Fibroblast of gingiva (primary cell): Measurements from ENCODE around the gene RGL1.
A peak's percentile ranks its signal among the peaks of the same experiment; 100 is the strongest.
"Not testable (repeated sequence)": the region's sequence is repeated elsewhere in the genome, so short reads cannot be mapped to it uniquely, and the experiment has no call there.

Experiments used
- DNase-seq: peaks from one replicate; pipeline ENCODE4 v3.0.0-alpha.2; 2011; ENCODE audit warnings: low read depth

Gene RGL1

DNA sequence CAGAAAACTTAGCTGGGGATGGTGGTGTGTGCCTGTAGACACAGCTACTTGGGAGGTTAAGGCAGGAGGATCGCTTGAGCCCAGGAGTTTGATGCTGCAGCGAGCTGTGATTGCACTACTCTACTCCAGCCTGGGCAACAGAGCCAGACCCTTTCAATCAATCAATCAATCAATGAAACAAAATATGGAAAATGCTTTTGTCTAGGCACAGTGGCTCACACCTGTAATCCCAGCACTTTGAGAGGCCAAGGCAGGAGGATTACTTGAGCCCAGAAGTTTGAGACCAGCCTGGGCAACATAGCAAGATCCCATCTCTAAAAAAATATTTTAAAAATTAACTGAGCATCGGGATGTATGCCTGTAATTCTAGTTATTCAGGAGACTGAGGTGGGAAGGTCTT lies 19.0 kb upstream of the RGL1 start:
- not testable (repeated sequence) for DNase-seq

DNA sequence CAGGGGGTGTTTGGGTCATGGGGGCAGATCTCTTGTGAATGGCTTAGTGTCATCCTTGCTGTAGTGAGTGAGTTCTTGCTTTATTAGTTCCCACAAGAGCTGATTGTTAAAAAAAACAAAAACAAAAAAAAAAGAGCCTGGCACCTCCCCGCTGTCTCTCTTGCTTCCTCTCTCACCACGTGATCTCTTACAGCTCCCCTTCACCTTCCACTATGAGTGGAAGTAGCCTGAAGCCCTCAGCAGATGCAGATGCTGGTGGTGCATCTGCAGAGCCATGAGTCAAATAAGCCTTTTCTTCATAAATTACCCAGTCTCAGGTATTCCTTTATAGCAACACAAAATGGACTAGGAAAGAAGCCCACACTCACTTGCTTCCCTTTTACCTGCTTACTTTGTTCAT lies 17.2 kb upstream of the RGL1 start:
- DNase-seq: no peak

DNA sequence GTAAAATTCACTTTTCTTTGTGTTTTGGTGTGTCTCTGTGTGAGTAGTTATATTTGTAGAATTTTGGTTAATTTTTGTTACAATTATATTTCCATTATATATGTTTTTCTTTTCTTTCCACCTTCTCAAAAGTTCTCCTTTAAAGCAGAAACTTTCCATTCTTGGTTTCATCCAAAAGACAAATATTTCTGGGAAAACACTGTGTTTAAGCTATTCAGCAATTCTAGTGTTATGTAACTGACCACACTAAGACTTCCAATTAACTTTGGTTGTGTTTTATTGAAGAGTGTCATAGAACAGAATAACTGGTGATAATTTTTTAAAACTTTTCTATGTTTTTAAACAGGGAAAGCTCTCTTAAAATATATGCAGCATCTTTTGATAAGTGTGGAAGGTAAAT lies 13.6 kb upstream of the RGL1 start:
- DNase-seq: no peak

DNA sequence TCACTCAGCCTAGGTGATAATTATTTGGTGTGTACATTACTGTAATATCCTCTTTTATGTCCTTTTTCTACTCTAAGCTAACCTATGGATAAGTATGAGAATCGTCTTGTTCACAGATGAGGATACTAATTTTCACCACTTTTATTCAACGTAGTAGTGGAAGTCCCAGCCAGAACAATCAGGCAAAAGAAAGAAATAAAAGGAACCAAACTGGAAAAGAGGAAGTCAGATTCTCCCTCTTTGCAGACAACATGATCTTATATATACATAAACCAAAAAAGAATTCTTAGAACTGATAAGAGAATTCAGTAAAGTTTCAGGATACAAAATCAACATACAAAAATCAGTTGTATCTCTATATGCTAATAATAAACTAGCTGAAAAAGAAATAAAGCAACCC lies 12.6 kb upstream of the RGL1 start:
- no peak for DNase-seq

DNA sequence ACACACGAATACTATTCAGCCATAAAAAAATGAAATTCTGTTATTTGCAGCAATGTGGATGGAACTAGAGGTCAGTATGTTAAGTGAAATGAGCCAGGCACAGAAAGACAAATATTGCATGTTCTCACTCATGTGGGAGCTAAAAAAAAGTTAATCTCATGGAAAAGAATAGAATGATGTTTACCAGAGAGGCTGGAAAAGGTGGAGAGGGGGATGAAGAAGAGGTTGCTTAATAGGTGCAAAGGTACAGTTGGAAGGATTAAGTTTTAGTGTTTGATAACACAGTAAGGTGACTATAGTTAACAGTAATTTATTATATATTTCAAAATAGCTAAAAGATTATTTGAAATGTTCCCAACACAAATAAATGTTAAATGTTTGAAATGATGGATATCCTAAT lies 10.8 kb upstream of the RGL1 start:
- no peak for DNase-seq

GRCh38 chr1:183800449-183800848 lies 4.5 kb upstream of the RGL1 start:
- DNase-seq: no peak

DNA sequence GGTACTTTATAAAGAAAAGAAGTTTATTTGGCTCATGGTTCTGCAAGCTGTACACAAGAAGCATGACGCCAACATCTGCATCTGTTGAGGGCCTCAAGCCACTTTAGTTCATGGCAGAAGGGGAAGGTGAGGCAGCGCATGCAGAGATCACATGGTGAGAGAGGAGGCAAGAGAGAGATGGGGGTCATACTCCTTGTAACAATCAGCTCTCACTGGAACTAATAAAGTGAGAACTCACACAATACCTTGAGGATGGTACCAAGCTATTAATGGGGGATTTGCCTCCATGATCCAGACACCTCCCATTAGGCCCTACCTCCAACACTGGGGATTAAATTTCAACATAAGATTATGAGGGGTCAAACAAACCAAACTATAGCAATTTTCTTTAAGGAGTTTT lies 3.3 kb upstream of the RGL1 start:
- DNase-seq: no peak

GRCh38 chr1:183804387-183804786 lies 533 bp upstream of the RGL1 start:
- DNase-seq: no peak

DNA sequence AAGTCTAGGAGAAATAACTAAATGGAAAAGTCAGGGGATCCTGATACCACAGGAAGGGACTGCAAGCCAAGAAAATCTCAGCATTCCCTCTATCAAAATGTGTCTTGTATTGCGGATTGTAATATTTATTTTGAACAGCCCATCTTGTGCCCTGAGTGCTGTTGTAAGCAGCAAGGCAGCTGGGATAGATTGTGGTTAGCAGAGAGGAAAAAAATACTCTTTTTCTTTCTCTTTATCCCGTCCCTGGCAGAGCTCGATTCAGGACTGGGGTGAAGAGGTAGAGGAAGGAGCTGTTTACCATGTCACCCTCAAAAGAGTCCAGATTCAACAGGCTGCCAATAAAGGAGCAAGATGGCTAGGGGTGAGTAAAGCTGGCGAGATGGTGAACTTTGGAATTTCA lies 1.2 kb downstream of the RGL1 start:
- DNase-seq: peak; percentile 52

DNA sequence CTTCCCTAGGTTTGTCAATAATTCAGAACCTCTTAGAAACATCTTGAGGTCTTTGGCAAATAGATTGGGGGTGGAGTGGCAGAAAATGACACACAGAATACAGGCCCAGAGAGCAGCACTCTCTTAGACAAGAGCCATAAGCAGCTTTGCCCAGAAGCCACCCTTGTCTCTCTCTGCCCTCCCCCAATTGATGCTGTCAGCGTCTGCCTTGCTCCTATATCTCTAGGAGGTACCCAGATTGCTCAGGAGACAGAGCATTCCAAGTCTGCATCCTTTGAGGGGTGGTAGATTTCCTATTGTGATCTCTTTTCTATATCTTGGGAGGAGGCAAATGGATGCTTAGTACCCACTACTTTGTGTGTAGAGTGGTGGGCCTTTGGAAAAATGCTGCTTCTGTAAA lies 1.8 kb downstream of the RGL1 start:
- no peak for DNase-seq

GRCh38 chr1:183807549-183808168 lies 2.7 kb downstream of the RGL1 start:
- DNase-seq: peak; percentile 61

DNA sequence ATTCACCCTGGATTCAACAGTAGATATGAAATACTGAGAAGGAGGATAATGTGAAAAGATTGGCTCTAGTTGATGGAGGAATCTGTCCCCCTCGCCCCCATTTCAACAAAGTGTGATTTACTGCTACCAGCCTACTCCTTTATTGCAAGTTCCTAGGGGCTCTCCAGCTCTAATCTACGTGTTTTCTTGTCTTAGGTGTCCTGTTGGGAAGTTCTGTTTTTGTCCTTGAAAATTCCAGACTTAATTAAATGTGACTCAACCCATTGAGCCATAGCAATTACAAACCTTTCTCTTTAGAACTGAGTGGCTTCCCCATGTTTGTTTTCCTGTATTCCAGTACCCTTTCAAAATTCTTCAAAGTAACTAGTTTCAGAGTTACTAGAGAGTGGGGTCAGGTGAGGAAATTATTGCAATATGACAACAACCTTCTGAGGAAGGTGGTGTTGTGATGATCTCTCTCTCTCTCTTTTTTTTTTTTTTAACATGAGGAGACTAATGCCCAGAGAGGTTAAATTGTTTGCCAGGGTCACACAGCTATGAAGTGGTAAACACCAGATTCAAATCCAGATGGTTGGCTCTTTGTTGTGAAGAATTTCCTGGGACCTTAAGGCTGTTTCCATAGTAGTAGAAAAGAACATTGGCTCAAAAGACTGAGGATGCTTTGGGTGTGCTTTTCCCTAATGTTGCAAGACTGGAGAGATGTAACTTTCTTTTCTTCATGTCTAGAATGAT lies 3.5 kb downstream of the RGL1 start:
- DNase-seq: no peak

DNA sequence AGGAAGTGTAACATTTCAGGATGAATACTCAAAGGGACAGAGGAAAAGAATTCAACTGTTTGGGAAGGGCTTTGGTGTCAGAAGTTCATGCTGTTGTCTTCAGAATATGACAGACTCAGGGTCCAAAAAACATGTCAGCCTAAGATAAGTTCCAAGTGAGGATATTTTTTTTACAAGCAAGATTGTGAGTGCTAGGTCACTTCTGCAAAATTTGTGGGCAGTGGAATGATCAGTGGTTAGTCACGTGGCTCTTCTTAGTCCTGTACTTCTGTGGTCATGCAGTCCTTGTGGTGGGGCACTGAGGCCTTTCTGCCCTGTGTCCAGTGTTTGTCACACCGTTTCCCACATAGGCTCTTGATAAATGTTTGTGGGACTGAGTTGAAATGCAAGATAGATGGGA lies 5.2 kb downstream of the RGL1 start:
- DNase-seq: no peak

GRCh38 chr1:183810756-183811544 lies 6.0 kb downstream of the RGL1 start:
- no peak for DNase-seq

DNA sequence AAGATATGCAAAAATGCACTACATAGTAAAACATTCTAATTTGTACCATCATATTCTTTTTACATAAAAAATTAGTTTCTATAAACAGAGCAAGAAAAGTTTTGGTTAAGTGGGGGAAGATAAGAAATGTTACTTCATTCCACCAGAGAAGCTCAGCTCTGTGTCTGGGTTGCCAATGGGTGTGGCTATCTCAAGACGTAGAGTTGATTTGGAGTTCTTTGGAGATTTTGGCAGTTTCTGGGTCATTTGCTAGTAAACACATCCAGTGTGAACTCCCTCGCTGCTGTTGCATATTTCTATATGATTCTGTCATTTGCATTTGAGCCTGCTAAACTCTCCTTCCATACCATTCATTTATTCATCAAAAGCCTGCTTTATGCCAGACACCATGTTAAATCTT lies 7.2 kb downstream of the RGL1 start:
- DNase-seq: no peak

DNA sequence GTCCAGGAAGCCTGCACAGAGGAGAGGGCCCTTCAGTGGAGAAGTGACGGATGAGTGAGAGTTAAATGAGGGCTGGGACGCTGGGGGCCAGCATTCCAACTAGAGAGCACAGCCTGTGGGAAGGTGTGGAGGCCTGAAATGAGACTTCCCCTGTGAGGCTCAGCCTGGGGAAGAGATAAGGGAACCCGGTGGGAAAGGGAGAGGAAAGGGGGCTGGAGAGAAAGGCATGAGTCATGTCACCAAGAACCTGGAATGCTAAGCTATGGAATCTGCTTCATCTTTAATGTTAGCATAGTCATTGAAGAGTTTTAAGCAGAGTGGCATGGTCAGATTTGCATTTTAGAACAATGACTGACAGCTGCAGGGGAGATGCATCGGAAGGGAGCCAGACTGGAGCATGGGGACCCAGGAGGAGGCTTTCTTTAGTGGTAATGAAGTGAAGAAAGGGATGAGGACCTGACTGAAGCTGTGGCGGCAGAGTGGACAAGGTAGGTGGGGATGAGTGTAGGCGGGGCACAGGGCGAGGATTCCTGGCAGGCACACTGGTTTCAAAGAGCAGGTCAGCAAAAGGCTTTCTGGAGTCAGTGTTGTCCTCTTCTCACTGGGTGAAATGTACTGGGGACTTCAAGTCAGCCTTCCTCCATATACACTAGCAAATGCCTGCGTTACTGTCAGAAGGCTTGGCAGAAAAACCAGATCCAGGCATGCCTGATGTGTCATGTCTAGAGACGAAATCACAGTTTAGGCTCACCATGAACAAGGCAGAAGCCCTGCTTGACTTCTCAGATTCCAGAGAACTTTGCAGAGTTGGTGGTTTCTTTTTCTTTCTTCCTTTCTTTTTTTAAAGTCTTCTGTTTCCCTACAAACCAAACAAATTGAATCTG lies 8.0 kb downstream of the RGL1 start:
- peak; percentile 46 for DNase-seq

- DNase-seq: no peak
Observed at GRCh38 chr1:183814121-183814681, 9.3 kb downstream of the RGL1 start.

DNA sequence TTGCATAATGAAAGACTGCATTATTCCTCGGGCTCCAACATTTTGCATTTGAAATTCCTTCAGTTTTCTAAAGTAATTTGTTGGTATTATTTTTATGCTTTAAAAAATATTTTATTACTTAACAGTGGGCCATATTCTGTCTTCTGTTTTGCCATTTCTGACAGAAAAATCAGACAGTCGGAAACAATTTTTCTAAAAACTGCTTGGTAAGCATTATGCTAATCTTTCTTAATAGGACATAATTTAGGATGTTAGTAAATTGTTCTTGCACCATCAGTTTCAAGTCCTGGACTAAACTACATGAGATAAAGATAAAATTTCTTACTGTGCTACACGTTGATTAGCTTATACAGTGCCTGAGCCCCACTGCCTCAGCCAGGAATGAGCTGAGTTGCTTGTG lies 11.2 kb downstream of the RGL1 start:
- DNase-seq: no peak

DNA sequence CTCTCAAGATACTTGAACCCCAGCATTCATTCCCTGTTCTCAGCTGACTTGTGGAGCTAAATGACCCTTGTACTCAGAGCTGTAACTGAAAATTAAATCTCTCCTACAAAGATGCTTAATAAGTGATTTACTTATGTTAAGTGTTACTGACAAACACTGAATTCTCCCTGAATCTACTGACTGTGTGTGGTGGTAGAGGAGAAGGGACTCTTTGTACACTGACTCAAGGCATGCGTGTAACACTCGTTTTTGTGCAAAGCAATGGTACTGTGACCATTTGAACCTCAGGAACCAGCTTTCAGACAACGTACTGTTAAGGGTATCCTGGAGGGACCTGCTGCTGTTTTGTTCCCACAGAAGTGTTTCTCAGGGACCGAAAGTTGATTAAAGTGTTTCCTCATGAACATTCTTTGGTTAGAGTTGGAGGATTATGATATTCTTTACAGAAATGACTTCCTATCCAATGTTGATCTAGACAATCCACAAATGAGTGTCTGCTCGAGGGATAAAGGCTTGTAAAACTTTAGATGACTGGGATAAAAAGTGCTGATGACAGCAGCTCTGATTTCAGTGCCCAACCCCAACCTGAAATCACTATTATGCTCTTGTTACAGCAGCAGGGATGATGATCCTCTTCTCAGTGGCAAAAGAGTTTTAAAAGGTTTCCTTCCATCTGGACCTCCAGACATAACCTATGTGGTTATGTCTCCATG lies 12.8 kb downstream of the RGL1 start:
- DNase-seq: no peak

DNA sequence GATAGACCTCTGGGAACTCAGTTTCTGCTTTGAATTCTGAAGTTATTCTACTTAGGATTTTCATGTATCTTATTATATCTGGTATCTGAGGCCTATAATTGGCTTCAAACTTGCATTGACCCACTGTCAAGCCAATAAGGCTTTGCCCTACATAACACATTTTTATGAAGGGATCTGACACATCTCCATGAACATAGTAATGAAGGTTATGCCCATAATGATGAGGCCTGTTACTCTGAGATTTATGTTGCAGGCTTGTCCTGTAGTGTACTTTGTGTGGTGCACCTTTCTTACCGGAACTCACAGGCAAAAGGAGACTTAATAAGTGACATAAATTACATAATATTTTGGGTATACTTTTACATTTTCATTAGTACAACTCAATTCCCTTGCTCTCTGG lies 14.1 kb downstream of the RGL1 start:
- no peak for DNase-seq

DNA sequence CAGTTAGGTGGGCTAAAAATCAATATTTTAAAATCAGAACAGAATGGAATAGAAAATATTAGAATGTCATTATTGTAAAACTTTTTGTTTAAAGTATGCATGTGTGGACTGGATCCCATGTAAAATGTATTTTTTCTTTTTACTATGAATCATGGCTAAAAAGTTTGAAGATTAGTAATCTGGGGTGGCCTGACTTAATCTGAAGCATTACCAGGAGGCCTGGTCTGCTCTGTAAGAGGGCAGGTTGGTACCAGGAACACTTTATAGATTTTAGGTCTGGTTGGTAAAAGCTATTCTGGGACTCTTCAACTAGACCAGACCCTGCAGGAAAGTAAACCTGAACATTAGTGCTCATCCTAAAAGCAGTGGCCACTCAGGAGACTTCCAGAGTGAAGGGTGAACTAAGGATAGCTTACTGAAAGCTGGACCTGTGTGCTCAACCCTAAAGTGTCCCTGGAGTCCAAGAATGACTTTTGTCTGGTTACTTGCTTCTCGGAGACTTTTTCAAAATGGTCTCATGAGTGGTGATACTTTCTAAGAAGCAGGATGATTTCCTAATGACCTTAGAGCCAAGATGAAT lies 16.5 kb downstream of the RGL1 start:
- DNase-seq: no peak
